ENCODE measurements around the gene MAS1L.
A peak's percentile ranks its signal among the peaks of the same experiment; 100 is the strongest.

The MAS1L gene

GRCh38 chr6:29516108-29516507 is 28.4 kb upstream of the MAS1L start (continued):
- TF ChIP-seq INSM2 (tag by site-specific recombination; IDR thresholded peaks at IDR 0.05) (peak; percentile 28; the same call in 1 of the 2 replicates), ZSCAN16 (tag by site-specific recombination; IDR thresholded peaks at IDR 0.05) (no peak), ZNF146 (tag by site-specific recombination; IDR thresholded peaks at IDR 0.05) (no peak), ZNF621 (tag by site-specific recombination; IDR thresholded peaks at IDR 0.05) (no peak), PRDM2 (tag by site-specific recombination; IDR thresholded peaks at IDR 0.05; ENCODE audit: borderline replicate concordance) (no peak), ZNF555 (tag by site-specific recombination; conservative IDR thresholded peaks at IDR 0.05) (no peak), ZNF112 (tag by site-specific recombination; IDR thresholded peaks at IDR 0.05) (no peak), ZNF701 (tag by site-specific recombination; IDR thresholded peaks at IDR 0.05) (no peak), ZBTB8A (tag by site-specific recombination; IDR thresholded peaks at IDR 0.05) (no peak), ZNF529 (tag by site-specific recombination; IDR thresholded peaks at IDR 0.05; ENCODE audit: insufficient replicate concordance) (no peak), ZNF354C (tag by site-specific recombination; IDR thresholded peaks at IDR 0.05; ENCODE audit: borderline replicate concordance, low read depth) (no peak), ZNF335 (tag by site-specific recombination; conservative IDR thresholded peaks at IDR 0.05) (peak; percentile 44), KLF9 (tag by site-specific recombination; IDR thresholded peaks at IDR 0.05; ENCODE audit: low read depth) (no peak; the same call in 1 of the 2 replicates), BCL11A (tag by site-specific recombination; IDR thresholded peaks at IDR 0.05; ENCODE audit: low read depth) (no peak), FEZF1 (tag by site-specific recombination; IDR thresholded peaks at IDR 0.05) (peak; percentile 72), OSR2 (tag by site-specific recombination; IDR thresholded peaks at IDR 0.05) (peak; percentile 32; the same call in 1 of the 2 replicates), HIC1 (tag by site-specific recombination; IDR thresholded peaks at IDR 0.05) (peak; percentile 82; the same call in 1 of the 2 replicates), ZNF558 (tag by site-specific recombination; IDR thresholded peaks at IDR 0.05) (peak; percentile 85), RBAK (tag by site-specific recombination; IDR thresholded peaks at IDR 0.05) (no peak), ZNF239 (tag by site-specific recombination; IDR thresholded peaks at IDR 0.05) (no peak), GLI2 (tag by site-specific recombination; IDR thresholded peaks at IDR 0.05; ENCODE audit: borderline replicate concordance, low read depth) (0 out of 2 replicates have a peak, but pooled peaks have one; percentile 43), ZNF394 (tag by site-specific recombination; IDR thresholded peaks at IDR 0.05; ENCODE audit: borderline replicate concordance) (peak; percentile 61; the same call in 1 of the 2 replicates), IKZF3 (tag by site-specific recombination; IDR thresholded peaks at IDR 0.05) (no peak), ZBTB21 (tag by site-specific recombination; IDR thresholded peaks at IDR 0.05) (peak; percentile 33; the same call in 1 of the 2 replicates), ZNF639 (tag by site-specific recombination; IDR thresholded peaks at IDR 0.05) (no peak)
- TF ChIP-seq, protein P1, sequence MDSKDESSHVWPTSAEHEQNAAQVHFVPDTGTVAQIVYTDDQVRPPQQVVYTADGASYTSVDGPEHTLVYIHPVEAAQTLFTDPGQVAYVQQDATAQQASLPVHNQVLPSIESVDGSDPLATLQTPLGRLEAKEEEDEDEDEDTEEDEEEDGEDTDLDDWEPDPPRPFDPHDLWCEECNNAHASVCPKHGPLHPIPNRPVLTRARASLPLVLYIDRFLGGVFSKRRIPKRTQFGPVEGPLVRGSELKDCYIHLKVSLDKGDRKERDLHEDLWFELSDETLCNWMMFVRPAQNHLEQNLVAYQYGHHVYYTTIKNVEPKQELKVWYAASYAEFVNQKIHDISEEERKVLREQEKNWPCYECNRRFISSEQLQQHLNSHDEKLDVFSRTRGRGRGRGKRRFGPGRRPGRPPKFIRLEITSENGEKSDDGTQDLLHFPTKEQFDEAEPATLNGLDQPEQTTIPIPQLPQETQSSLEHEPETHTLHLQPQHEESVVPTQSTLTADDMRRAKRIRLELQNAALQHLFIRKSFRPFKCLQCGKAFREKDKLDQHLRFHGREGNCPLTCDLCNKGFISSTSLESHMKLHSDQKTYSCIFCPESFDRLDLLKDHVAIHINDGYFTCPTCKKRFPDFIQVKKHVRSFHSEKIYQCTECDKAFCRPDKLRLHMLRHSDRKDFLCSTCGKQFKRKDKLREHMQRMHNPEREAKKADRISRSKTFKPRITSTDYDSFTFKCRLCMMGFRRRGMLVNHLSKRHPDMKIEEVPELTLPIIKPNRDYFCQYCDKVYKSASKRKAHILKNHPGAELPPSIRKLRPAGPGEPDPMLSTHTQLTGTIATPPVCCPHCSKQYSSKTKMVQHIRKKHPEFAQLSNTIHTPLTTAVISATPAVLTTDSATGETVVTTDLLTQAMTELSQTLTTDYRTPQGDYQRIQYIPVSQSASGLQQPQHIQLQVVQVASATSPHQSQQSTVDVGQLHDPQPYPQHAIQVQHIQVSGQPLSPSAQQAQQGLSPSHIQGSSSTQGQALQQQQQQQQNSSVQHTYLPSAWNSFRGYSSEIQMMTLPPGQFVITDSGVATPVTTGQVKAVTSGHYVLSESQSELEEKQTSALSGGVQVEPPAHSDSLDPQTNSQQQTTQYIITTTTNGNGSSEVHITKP (tag by site-specific recombination; IDR thresholded peaks at IDR 0.05) = peak; percentile 49; the same call in 1 of the 2 replicates
